ENCODE results near the gene SIRPB1.

The SIRPB1 gene

GRCh38 chr20:1656844-1657243 is 37.0 kb upstream of the SIRPB1 start:
- no peak overlapping the region for H3K27ac ChIP-seq
- H3K36me3 ChIP-seq: no peaks in the 10 kb centered on the region
- no peaks in the 10 kb centered on the region for H3K4me1 ChIP-seq (ENCODE audit: control insufficient read depth in 1 of 2, insufficient read depth in 1 of 2, low read depth in 1 of 2, low read length in 1 of 2)
- TF ChIP-seq CTCF (IDR thresholded peaks at IDR 0.05): no peak
- H3K27me3 ChIP-seq: no peaks in the 10 kb centered on the region
- no peaks in the 10 kb centered on the region for H3K9me3 ChIP-seq
- H3K4me3 ChIP-seq (ENCODE audit: low read depth in 1 of 2, low read length in 1 of 2): no peak overlapping the region

GRCh38 chr20:1654996-1655395 is 35.2 kb upstream of the SIRPB1 start:
- Histone ChIP-seq H3K36me3 (no peaks in the 10 kb centered on the region), H3K4me3 (ENCODE audit: low read depth in 1 of 2, low read length in 1 of 2) (no peak overlapping the region), H3K27ac (no peak overlapping the region), H3K4me1 (ENCODE audit: control insufficient read depth in 1 of 2, insufficient read depth in 1 of 2, low read depth in 1 of 2, low read length in 1 of 2) (peaks cover 0 to 4% of the 10 kb centered on the region in 2 experiments), H3K9me3 (no peaks in the 10 kb centered on the region), H3K27me3 (no peaks in the 10 kb centered on the region)
- TF ChIP-seq CTCF (IDR thresholded peaks at IDR 0.05): no peak

- Histone ChIP-seq H3K4me1 (ENCODE audit: control insufficient read depth in 1 of 2, insufficient read depth in 1 of 2, low read depth in 1 of 2, low read length in 1 of 2) (peaks cover 0 to 4% of the 10 kb centered on the region in 2 experiments), H3K36me3 (no peaks in the 10 kb centered on the region), H3K9me3 (no peaks in the 10 kb centered on the region), H3K27me3 (no peaks in the 10 kb centered on the region), H3K4me3 (ENCODE audit: low read depth in 1 of 2, low read length in 1 of 2) (no peak overlapping the region), H3K27ac (no peak overlapping the region)
- no peak for TF ChIP-seq CTCF (IDR thresholded peaks at IDR 0.05)
Observed at GRCh38 chr20:1652960-1653359, 33.2 kb upstream of the SIRPB1 start.

GRCh38 chr20:1652104-1652503 is 32.3 kb upstream of the SIRPB1 start:
- Histone ChIP-seq H3K4me3 (ENCODE audit: low read depth in 1 of 2, low read length in 1 of 2) (no peak overlapping the region), H3K27ac (no peak overlapping the region), H3K4me1 (ENCODE audit: control insufficient read depth in 1 of 2, insufficient read depth in 1 of 2, low read depth in 1 of 2, low read length in 1 of 2) (peaks cover 0 to 4% of the 10 kb centered on the region in 2 experiments), H3K27me3 (no peaks in the 10 kb centered on the region), H3K36me3 (no peaks in the 10 kb centered on the region), H3K9me3 (no peaks in the 10 kb centered on the region)
- no peak for TF ChIP-seq CTCF (IDR thresholded peaks at IDR 0.05)

GRCh38 chr20:1651268-1652058 is 31.7 kb upstream of the SIRPB1 start:
- Histone ChIP-seq H3K4me3 (ENCODE audit: low read depth in 1 of 2, low read length in 1 of 2) (no peak overlapping the region), H3K4me1 (ENCODE audit: control insufficient read depth in 1 of 2, insufficient read depth in 1 of 2, low read depth in 1 of 2, low read length in 1 of 2) (peaks cover 0 to 4% of the 10 kb centered on the region in 2 experiments), H3K27me3 (no peaks in the 10 kb centered on the region), H3K36me3 (no peaks in the 10 kb centered on the region), H3K27ac (no peak overlapping the region), H3K9me3 (no peaks in the 10 kb centered on the region)
- TF ChIP-seq CTCF (IDR thresholded peaks at IDR 0.05): no peak

Data from neutrophil (primary cell).